DND-41 (cell line): ENCODE results near the gene GPR37L1.

Experiments
- CTCF ChIP-seq: IDR thresholded peaks from 2 replicates; pipeline ENCODE4 v1.5.1; 2012; ENCODE audit warnings: borderline replicate concordance, low read length, moderate library complexity, mild to moderate bottlenecking; ENCODE audit not compliant: poor library complexity, severe bottlenecking; ENCODE audit errors: extremely low read depth
- EZH2 ChIP-seq: IDR thresholded peaks from 3 replicates; pipeline ENCODE4 v1.6.1; 2012; ENCODE audit warnings: borderline replicate concordance, low read depth, mild to moderate bottlenecking, moderate library complexity, low read length, inconsistent platforms; ENCODE audit not compliant: severe bottlenecking

- TF ChIP-seq CTCF (no peak), EZH2 (no peak)
These were observed 23.6 kb downstream of the GPR37L1 start for GRCh38 chr1:202146279-202146678.
